HL-60 (cell line): ENCODE results near the gene PCSK5.

Source experiments
- DNase-seq, 2 experiments: peaks; one replicate each; pipeline ENCODE4 v3.0.0-alpha.2; 2010 to 2020; ENCODE audit warnings: low read depth in 1 of 2, low spot score in 1 of 2
- H3K27ac ChIP-seq: fragments of 250-450 bp; sonication (Bioruptor Pico); replicated peaks from 2 replicates; pipeline ENCODE4 v1.5.1; 2020; ENCODE audit warnings: mild to moderate bottlenecking, moderate library complexity
- H3K27me3 ChIP-seq: fragments of 250-450 bp; sonication (Bioruptor Pico); 2 replicates; pipeline ENCODE4 v1.5.1; 2021; ENCODE audit warnings: mild to moderate bottlenecking, moderate library complexity; ENCODE audit not compliant: insufficient read depth, poor library complexity, severe bottlenecking
- H3K4me3 ChIP-seq: replicated peaks from 2 replicates; pipeline ENCODE4 v1.5.1; 2011; ENCODE audit warnings: mild to moderate bottlenecking, control low read depth, low read length; ENCODE audit not compliant: insufficient read depth
- GABPA ChIP-seq: IDR thresholded peaks from 2 replicates; pipeline ENCODE4 v1.6.1; 2012; ENCODE audit warnings: low read depth
- POLR2AphosphoS5 ChIP-seq: IDR thresholded peaks from 2 replicates; pipeline ENCODE4 v1.6.1; 2012; ENCODE audit warnings: low read depth
- REST ChIP-seq: IDR thresholded peaks from 2 replicates; pipeline ENCODE4 v1.6.1; 2012; ENCODE audit warnings: low read depth; ENCODE audit not compliant: insufficient replicate concordance
- SPI1 ChIP-seq: IDR thresholded peaks from 2 replicates; pipeline ENCODE4 v1.6.1; 2012; ENCODE audit warnings: low read depth, mild to moderate bottlenecking, borderline replicate concordance
- TF ChIP-seq, protein P1 (sequence below): IDR thresholded peaks from one replicate; pipeline ENCODE4 v1.5.1; 2011; ENCODE audit warnings: low read length, control low read depth, inconsistent platforms; ENCODE audit not compliant: insufficient read depth

PCSK5 gene

GRCh38 chr9:75967556-75967955 lies 77.1 kb downstream of the PCSK5 start:
- H3K27me3 ChIP-seq, result no peaks in the 10 kb centered on the region
- H3K4me3 ChIP-seq, result no peak overlapping the region
- H3K27ac ChIP-seq, result no peak overlapping the region
- no peak for DNase-seq
- TF ChIP-seq GABPA (no peak), POLR2AphosphoS5 (no peak), SPI1 (no peak), REST (no peak)
- TF ChIP-seq, protein P1, sequence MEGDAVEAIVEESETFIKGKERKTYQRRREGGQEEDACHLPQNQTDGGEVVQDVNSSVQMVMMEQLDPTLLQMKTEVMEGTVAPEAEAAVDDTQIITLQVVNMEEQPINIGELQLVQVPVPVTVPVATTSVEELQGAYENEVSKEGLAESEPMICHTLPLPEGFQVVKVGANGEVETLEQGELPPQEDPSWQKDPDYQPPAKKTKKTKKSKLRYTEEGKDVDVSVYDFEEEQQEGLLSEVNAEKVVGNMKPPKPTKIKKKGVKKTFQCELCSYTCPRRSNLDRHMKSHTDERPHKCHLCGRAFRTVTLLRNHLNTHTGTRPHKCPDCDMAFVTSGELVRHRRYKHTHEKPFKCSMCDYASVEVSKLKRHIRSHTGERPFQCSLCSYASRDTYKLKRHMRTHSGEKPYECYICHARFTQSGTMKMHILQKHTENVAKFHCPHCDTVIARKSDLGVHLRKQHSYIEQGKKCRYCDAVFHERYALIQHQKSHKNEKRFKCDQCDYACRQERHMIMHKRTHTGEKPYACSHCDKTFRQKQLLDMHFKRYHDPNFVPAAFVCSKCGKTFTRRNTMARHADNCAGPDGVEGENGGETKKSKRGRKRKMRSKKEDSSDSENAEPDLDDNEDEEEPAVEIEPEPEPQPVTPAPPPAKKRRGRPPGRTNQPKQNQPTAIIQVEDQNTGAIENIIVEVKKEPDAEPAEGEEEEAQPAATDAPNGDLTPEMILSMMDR, result no peak

- H3K27me3 ChIP-seq, result no peaks in the 10 kb centered on the region
- TF ChIP-seq GABPA, result no peak
- TF ChIP-seq, protein P1, result no peak
- no peak for TF ChIP-seq POLR2AphosphoS5
- no peak for TF ChIP-seq REST
- TF ChIP-seq SPI1, result no peak
- DNase-seq, result no peak
- no peak overlapping the region for H3K4me3 ChIP-seq
- no peak overlapping the region for H3K27ac ChIP-seq
Observed at GRCh38 chr9:75974016-75974766, 83.7 kb downstream of the PCSK5 start.

DNA sequence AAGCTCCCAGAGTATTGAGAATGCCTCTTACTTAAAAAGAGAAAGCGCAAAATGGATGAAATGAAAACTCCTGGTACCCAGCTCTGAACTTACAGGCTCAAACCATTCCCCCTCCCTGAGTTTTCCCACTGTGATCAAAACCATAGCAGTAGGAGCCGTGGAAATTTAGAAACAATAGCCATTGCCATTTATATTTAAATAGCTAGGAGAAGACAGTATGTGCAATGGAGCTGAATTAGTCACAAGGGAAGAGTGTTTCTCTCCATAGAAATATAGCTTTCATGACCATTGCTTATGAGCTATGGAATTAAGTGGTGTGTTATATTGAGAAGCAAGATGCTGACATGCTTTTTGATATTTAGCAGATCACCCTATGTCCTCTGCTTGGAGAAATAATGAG lies 84.6 kb downstream of the PCSK5 start:
- Histone ChIP-seq H3K27me3 (no peaks in the 10 kb centered on the region), H3K4me3 (no peak overlapping the region), H3K27ac (no peak overlapping the region)
- TF ChIP-seq GABPA (no peak), SPI1 (no peak), POLR2AphosphoS5 (no peak), REST (no peak)
- TF ChIP-seq, protein P1, result no peak
- no peak for DNase-seq
